HG02884 (cell line): ENCODE measurements around the gene OR2W3.

Experiments used
- ATAC-seq: cut with Tn5 transposase; IDR thresholded peaks from one replicate; pipeline ENCODE4 v1.9.1; 2021; ENCODE audit warnings: mild to moderate bottlenecking, moderate library complexity; ENCODE audit not compliant: unreplicated experiment

OR2W3 gene

GRCh38 chr1:247895163-247895637 is at the start of gene OR2W3:
Gene OR2W3, plus strand, starts transcription at chr1:247895587. Its CDS starts 0 bp downstream, at chr1:247895587.
- no peak for ATAC-seq

DNA sequence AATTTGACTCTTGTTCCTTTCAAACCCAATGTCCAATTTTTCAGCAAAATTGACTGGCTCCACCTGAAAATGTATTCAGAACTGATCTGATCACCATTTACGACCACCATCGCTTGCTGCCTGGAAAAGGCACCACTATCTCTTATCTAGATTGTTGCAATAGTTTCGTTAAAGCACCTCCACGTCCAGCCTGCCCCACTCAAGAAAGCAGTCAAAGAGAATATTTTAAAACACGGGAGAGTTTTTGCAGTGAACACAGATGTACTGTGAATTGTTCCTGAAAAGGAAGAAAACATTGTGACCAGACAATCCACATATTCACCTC is 49.7 kb upstream of the OR2W3 start:
- no peak for ATAC-seq

- no peak for ATAC-seq
Measured at GRCh38 chr1:247848346-247848745, 47.0 kb upstream of the OR2W3 start.

GRCh38 chr1:247849616-247850015 is 45.8 kb upstream of the OR2W3 start:
- no peak for ATAC-seq

DNA sequence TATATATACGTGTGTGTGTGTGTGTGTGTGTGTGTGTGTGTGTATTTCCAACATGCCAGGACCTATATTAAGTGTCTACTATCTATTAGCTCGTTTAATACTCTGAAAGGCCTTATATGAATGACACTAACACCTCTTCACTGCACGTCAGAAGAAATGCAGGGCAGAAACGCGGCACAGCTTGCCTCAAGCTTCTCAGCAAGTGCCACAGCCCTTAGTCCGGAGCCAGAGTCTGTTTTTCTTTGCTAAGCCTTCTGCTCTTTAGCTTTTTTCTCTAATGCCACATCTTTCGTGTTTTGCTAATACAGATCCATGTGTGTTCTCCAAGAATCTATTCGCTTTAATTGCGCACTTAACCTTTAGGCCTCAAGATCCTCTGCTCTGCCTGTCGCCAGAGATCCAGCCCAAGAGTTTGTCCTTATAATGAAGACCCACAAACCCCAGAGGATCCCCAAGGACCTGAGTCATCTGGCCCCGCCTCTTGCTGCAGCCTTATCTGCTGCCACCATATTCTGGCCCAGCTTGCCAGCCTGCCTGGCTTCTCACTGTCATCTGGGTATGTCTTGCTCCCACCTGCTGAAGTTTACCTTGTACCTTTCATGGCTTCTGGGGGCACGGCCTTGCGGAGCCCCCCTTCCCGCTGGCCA is 40.4 kb upstream of the OR2W3 start:
- ATAC-seq, result no peak

GRCh38 chr1:247855911-247856310 is 39.5 kb upstream of the OR2W3 start:
- ATAC-seq, result no peak

- ATAC-seq, result peak; percentile 67
Measured at GRCh38 chr1:247857069-247857984, 38.1 kb upstream of the OR2W3 start, which contains the start of gene TRIM58. Gene TRIM58, plus strand, starts transcription at chr1:247857187. Its CDS starts 60 bp downstream, at chr1:247857247.

DNA sequence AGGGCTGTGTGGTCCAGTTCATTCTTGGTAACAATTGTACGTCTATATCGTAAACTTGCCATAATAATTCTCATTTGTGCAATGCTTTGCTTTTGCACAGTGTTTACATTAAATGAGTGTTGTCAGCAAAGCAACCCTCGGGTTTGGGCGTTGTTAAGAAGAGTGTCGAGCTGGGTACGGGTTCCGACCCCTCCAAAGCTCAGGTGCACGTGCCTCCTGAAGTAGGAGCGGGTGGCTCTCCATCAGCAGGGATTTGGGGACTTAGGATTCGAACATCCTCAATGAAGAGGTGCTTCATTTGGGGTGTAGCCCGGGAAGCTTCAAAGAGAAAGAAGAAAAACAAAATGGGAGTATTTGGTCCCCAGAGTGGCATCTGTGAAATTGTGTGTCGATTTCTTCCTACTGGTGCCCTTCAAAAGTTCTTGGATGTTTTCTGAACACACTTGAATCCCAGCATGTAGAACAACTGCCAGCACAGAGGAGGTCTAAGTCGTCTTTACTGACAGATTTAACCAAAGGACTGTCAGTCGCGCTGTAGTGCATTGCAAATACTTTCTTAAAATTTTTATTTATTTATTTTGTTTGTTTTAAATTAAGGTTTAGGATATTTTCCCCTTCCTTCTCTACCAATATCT is 37.3 kb upstream of the OR2W3 start:
- no peak for ATAC-seq

- ATAC-seq, result no peak
Measured at GRCh38 chr1:247862756-247863155, 32.6 kb upstream of the OR2W3 start.

- ATAC-seq, result no peak
Measured at GRCh38 chr1:247864644-247865043, 30.7 kb upstream of the OR2W3 start.

DNA sequence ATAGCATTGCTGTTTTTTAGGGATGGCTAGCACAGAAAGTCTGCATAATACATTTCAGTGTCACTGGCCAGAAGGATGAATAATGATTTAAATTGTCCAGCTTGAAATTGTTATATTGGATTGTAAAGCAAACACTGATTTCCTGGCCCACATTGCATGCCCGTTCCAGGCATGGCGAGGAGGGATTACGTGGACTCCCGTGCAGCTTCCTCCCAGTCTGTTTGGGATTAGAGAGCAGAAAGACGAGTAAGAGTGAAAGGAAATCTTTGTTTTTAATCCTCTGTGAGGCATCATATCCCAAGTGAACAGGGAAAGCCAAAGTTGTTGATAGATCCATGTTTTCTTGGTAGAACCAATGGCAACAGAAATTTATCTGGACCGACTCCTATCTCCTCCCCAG is 30.0 kb upstream of the OR2W3 start:
- no peak for ATAC-seq

GRCh38 chr1:247883346-247883745 is 12.0 kb upstream of the OR2W3 start:
- ATAC-seq, result no peak

- ATAC-seq, result no peak
Measured at GRCh38 chr1:247884797-247885413, 10.5 kb upstream of the OR2W3 start.

DNA sequence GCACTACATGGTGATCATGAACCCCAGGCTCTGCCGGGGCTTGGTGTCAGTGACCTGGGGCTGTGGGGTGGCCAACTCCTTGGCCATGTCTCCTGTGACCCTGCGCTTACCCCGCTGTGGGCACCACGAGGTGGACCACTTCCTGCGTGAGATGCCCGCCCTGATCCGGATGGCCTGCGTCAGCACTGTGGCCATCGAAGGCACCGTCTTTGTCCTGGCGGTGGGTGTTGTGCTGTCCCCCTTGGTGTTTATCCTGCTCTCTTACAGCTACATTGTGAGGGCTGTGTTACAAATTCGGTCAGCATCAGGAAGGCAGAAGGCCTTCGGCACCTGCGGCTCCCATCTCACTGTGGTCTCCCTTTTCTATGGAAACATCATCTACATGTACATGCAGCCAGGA is 589 bp downstream of the OR2W3 start:
- ATAC-seq, result no peak

DNA sequence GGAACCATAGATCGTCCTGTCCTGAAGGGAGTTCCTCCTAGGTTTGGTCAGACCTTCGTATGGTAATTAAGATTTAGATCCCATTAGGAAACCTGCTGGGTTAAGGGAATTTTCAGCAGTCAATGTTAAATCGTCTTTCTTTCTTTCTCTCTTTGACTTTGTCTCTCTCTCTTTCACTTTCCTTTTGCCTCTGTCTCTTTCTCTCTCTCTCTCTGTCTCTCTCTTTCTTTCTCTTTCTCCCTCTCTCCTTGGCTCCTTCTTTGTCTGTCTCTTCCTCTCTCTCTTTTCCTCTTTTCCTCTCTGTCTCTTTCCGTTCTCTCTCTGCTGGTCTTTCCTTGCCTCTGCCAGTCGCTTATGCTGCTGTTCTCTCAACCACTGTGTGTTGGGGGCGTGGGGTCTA is 8.7 kb downstream of the OR2W3 start:
- no peak for ATAC-seq

GRCh38 chr1:247905181-247905580 is 9.8 kb downstream of the OR2W3 start:
- no peak for ATAC-seq

GRCh38 chr1:247905910-247906503 is 10.6 kb downstream of the OR2W3 start:
- ATAC-seq, result no peak

DNA sequence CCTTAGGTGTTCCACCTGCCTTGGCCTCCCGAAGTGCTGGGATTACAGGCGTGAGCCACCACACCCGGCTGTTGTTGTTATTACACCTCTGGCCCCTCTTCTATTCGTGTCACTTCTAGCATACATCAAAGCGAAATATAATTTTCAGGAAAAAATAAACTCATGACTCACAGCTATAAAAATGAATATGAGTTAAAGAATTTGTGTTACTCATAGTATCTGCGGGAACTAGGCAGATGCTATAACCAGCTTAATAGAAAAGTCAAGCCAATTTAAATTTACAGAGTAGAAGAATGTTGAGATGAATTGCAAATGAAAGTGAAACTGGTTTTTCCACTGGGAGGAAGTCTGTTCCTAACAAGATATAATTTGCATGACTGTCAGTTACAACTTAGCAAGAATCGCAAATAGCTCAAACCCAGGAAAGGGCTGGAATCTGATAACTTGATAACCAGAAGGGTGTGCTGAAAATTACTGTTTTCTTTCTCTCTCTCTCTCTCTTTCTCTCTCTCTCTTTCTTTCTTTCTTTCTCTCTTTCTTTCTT is 11.2 kb downstream of the OR2W3 start:
- no peak for ATAC-seq

DNA sequence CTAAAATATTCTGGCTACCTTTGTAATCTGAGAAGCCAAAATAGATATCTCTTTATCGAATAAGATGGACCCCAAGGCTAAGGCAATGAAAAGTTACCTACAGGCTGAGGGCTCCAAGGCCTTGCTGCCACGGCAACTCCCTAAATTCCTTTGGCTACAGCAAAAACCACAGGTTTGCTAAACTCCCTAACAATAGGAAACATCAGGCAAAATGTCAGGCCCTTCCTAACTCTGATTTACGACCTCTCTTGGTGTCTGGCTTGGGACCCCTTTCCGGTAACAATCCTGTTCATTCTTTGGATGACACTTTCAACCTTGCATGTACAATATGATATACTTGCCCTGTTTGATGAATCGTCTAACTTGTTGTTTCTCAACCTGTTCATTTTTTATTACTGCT is 13.4 kb downstream of the OR2W3 start:
- no peak for ATAC-seq

DNA sequence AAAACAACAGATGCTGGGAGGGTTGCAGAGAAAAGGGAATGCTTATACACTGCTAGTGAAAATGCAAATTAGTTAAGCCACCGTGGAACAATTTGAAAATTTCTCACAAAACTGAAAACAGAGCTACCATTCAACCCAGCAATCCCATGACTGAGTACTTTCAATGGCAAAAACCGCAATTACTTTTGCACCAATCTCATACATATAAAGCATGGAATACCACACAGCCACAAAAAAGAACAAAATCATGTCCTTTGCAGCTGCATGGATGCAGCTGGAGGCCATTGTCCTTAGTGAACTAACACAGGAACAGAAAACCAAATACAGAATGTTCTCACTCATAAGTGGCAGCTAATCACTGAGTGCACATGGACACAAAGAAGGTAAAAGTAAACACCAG is 18.4 kb downstream of the OR2W3 start:
- ATAC-seq, result no peak
